Measurements from ENCODE around the gene SCN5A. TPM values are rescaled to one million over a fixed set of nuclear protein-coding genes. Genes with fewer than 3 reads are reported as not detected.

The SCN5A gene
- total and polyA plus RNA-seq, 2 of the 8 experiments (the other 6 are each of a cell fraction or from before 2014, with no cell fraction given) = 4.8 to 11.4 TPM

- no peak overlapping the region for H4K5ac ChIP-seq (ENCODE audit: insufficient read length, low read depth, low read length)
- WGBS, 2 experiments (ENCODE audit: extremely low coverage in 1 of 2, insufficient coverage in 1 of 2, insufficient read length in 1 of 2, insufficient replicate concordance in 2 of 2, low coverage in 1 of 2, low lambda C conversion rate in 2 of 2, missing lambda C conversion rate in 1 of 2) = 66% methylated on average over 5 of the region's 5 CpGs; no CpG with 5 or more reads in 1 of the 2 experiments
- peak overlapping the region; percentile 13 to 17; a peak in 1 of 4 replicates for H3K4me2 ChIP-seq (ENCODE audit: insufficient read depth in 1 of 2, low read depth in 2 of 2, low read length in 2 of 2)
- no peak overlapping the region for H2AK5ac ChIP-seq (ENCODE audit: low read depth, low read length)
- peaks cover 0 to 1% of the 10 kb centered on the region in 2 experiments for H4K20me1 ChIP-seq (replicated peaks in 1 of 2; ENCODE audit: control insufficient read depth in 1 of 2, insufficient read depth in 2 of 2, low read length in 2 of 2)
- H3K18ac ChIP-seq (ENCODE audit: extremely low read depth, low read length) = no peak overlapping the region; the same call in 1 of the 2 replicates
- 0 out of 2 replicates have a peak overlapping the region, but pooled peaks have one; percentile 72 for H2BK20ac ChIP-seq (ENCODE audit: low read length)
- no peaks in the 10 kb centered on the region for H3K79me1 ChIP-seq (ENCODE audit: low read depth, low read length)
- H4K8ac ChIP-seq (ENCODE audit: extremely low read depth, insufficient read depth, low read length) = no peak overlapping the region
- no peak overlapping the region for H3K4me3 ChIP-seq (ENCODE audit: extremely low read depth in 1 of 4, insufficient read depth in 2 of 4, low read depth in 3 of 4, low read length in 4 of 4)
- FAIRE-seq (no peak), DNase-seq (ENCODE audit: low read depth in 1 of 2, low spot score in 2 of 2) (no peak)
- H3K23me2 ChIP-seq (ENCODE audit: low read depth, low read length) = no peaks in the 10 kb centered on the region
- no peak overlapping the region for H3K56ac ChIP-seq (replicated peaks; ENCODE audit: insufficient read length, low read depth, low read length)
- H2BK12ac ChIP-seq (ENCODE audit: low read depth, low read length) = peak overlapping the region; percentile 43; the same call in 1 of the 2 replicates
- no peak overlapping the region for H3K14ac ChIP-seq (ENCODE audit: insufficient read length)
- H3K27me3 ChIP-seq (replicated peaks in 1 of 4; ENCODE audit: control insufficient read depth in 3 of 4, extremely low read depth in 1 of 4, insufficient read depth in 3 of 4, low read length in 3 of 4) = peaks cover 0 to 7% (median 0%) of the 10 kb centered on the region in 4 experiments; a peak in 1 of 7 replicates
- no peak overlapping the region for H2BK120ac ChIP-seq (replicated peaks; ENCODE audit: low read depth, low read length)
- ChIA-PET CTCF (ENCODE audit: partially characterized antibody) (interaction anchor here (1.4 to 14.0 kb wide), 6 partner anchors 22 to 660 kb away, joined by 3 to 506 read pairs (median 8); partner anchors contain the start of genes SCN5A and XYLB), POLR2A (ENCODE audit: partially characterized antibody) (no interaction called here)
- no peaks in the 10 kb centered on the region for H3K9me3 ChIP-seq (ENCODE audit: insufficient read depth in 2 of 2, low read depth in 1 of 2, low read length in 1 of 2)
- no peak overlapping the region for H2BK15ac ChIP-seq (ENCODE audit: low read length)
- no peaks in the 10 kb centered on the region for H3K79me2 ChIP-seq (ENCODE audit: control insufficient read depth in 1 of 2, insufficient read depth in 2 of 2, low read length in 2 of 2)
- H3K9ac ChIP-seq (replicated peaks in 1 of 4; ENCODE audit: extremely low read depth in 1 of 4, low read depth in 3 of 4, low read length in 3 of 4) = no peak overlapping the region
- H3K27ac ChIP-seq (ENCODE audit: low read depth, low read length) = no peak overlapping the region
- H2BK5ac ChIP-seq (ENCODE audit: low read depth, low read length) = no peak overlapping the region
- no peak overlapping the region for H4K91ac ChIP-seq (replicated peaks; ENCODE audit: insufficient read length, low read length)
- no peaks in the 10 kb centered on the region for H3K36me3 ChIP-seq (ENCODE audit: control insufficient read depth in 2 of 4, insufficient read depth in 4 of 4, low read length in 3 of 4)
- H3K4me1 ChIP-seq (replicated peaks in 1 of 4; ENCODE audit: control insufficient read depth in 3 of 4, insufficient read depth in 4 of 4, low read length in 3 of 4) = peaks cover 0 to 12% (median 5%) of the 10 kb centered on the region in 4 experiments; a peak in 5 of 7 replicates
- no peak overlapping the region for H3K4ac ChIP-seq (replicated peaks; ENCODE audit: insufficient read length, low read depth, low read length)
- no peak overlapping the region for H3K23ac ChIP-seq (ENCODE audit: insufficient read length)
- no peak overlapping the region for H2AFZ ChIP-seq (ENCODE audit: low read length)
- no peak for TF ChIP-seq KDM1A (IDR thresholded peaks at IDR 0.05; ENCODE audit: borderline replicate concordance, low read length)
- no peak for TF ChIP-seq CEBPB (IDR thresholded peaks at IDR 0.05; ENCODE audit: low read depth, low read length)
- no peak for TF ChIP-seq KDM4A (IDR thresholded peaks at IDR 0.05; ENCODE audit: low read depth, low read length, severe bottlenecking)
- TF ChIP-seq RBBP5 (IDR thresholded peaks at IDR 0.05; ENCODE audit: borderline replicate concordance, low read depth, low read length) = no peak
- TF ChIP-seq SIRT6 (IDR thresholded peaks at IDR 0.05; ENCODE audit: low read length) = no peak
- TF ChIP-seq CBX5 (IDR thresholded peaks at IDR 0.05; ENCODE audit: low read depth, low read length) = no peak
- no peak for TF ChIP-seq RNF2 (IDR thresholded peaks at IDR 0.05; ENCODE audit: borderline replicate concordance, low read depth, low read length, missing control alignments, poor library complexity, severe bottlenecking)
- TF ChIP-seq ZNF274 (IDR thresholded peaks at IDR 0.05; ENCODE audit: borderline replicate concordance, extremely low read depth, low read length) = no peak
- no peak for TF ChIP-seq SUZ12 (IDR thresholded peaks at IDR 0.05; ENCODE audit: low read length)
- TF ChIP-seq RFX5 (IDR thresholded peaks at IDR 0.05; ENCODE audit: borderline replicate concordance, low read depth, low read length) = no peak
- no peak for TF ChIP-seq KDM5A (IDR thresholded peaks at IDR 0.05; ENCODE audit: low read length)
- TF ChIP-seq JUN (IDR thresholded peaks at IDR 0.05; ENCODE audit: low read depth, low read length) = no peak
- TF ChIP-seq BRCA1 (IDR thresholded peaks at IDR 0.05; ENCODE audit: low read depth, low read length) = no peak
Observed at GRCh38 chr3:38657369-38657768, 7.9 kb upstream of the SCN5A start.
